Mucosa of rectum (tissue), 2 donors: ENCODE results near the gene CEP112.

Source experiments
- H3K27ac ChIP-seq, 2 donors: one replicate each; pipeline ENCODE4 v1.7.0; 2013; ENCODE audit warnings: inconsistent platforms in 2 of 2, low read depth in 2 of 2, low read length in 2 of 2
- H3K27me3 ChIP-seq, 2 donors: one replicate each; pipeline ENCODE4 v1.7.0; 2013; ENCODE audit warnings: low read length in 2 of 2; ENCODE audit not compliant: control insufficient read depth in 2 of 2, insufficient read depth in 2 of 2
- H3K36me3 ChIP-seq, 2 donors: one replicate each; pipeline ENCODE4 v1.7.0; 2013; ENCODE audit warnings: low read length in 2 of 2; ENCODE audit not compliant: control insufficient read depth in 2 of 2, insufficient read depth in 2 of 2
- H3K4me1 ChIP-seq, 2 donors: one replicate each; pipeline ENCODE4 v1.7.0; 2013; ENCODE audit warnings: low read length in 2 of 2, mild to moderate bottlenecking in 1 of 2; ENCODE audit not compliant: control insufficient read depth in 2 of 2, insufficient read depth in 2 of 2
- H3K4me3 ChIP-seq, 2 donors: one replicate each; pipeline ENCODE4 v1.7.0; 2013; ENCODE audit warnings: low read length in 2 of 2
- H3K9ac ChIP-seq, 2 donors: one replicate each; pipeline ENCODE4 v1.7.0; 2013; ENCODE audit warnings: low read length in 2 of 2, low read depth in 1 of 2, mild to moderate bottlenecking in 1 of 2
- H3K9me3 ChIP-seq, 2 donors: one replicate each; pipeline ENCODE4 v1.7.0; 2013; ENCODE audit warnings: low read length in 2 of 2; ENCODE audit not compliant: control insufficient read depth in 2 of 2
- donor health status: healthy.
- donor health status: Normal muscosa, but diverticular disease.

CEP112 gene

GRCh38 chr17:65947831-65948230 lies 244.1 kb downstream of the CEP112 start:
- H3K9ac ChIP-seq, result no peak overlapping the region
- no peak overlapping the region for H3K27ac ChIP-seq
- H3K4me3 ChIP-seq, result no peak overlapping the region
- no peaks in the 10 kb centered on the region for H3K27me3 ChIP-seq
- no peaks in the 10 kb centered on the region for H3K4me1 ChIP-seq
- H3K36me3 ChIP-seq, result no peaks in the 10 kb centered on the region
- no peaks in the 10 kb centered on the region for H3K9me3 ChIP-seq

DNA sequence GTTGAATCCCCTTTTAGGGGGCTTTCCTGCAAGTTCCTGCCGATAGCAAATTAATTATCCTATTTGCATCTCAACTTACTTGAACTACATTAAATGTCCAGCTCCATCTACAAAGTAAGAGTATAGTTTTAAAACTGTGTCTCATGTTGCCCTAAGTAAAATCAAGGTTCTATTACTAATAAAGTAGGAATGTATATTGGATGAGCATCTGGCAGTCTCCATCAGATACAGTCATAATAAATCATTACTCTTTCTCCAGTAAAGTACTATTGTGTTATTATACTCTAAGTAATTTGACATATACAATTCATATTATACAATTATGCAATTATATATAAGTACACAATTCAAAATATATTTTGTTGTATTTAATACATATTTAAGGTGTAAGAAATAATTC lies 249.3 kb downstream of the CEP112 start:
- no peaks in the 10 kb centered on the region for H3K36me3 ChIP-seq
- H3K27ac ChIP-seq, result no peak overlapping the region
- no peaks in the 10 kb centered on the region for H3K9me3 ChIP-seq
- H3K4me3 ChIP-seq, result no peak overlapping the region
- no peaks in the 10 kb centered on the region for H3K4me1 ChIP-seq
- no peaks in the 10 kb centered on the region for H3K27me3 ChIP-seq
- H3K9ac ChIP-seq, result no peak overlapping the region

GRCh38 chr17:65941356-65941899 lies 250.5 kb downstream of the CEP112 start:
- no peaks in the 10 kb centered on the region for H3K27me3 ChIP-seq
- no peaks in the 10 kb centered on the region for H3K36me3 ChIP-seq
- no peak overlapping the region for H3K4me3 ChIP-seq
- H3K27ac ChIP-seq, result no peak overlapping the region
- no peaks in the 10 kb centered on the region for H3K4me1 ChIP-seq
- no peak overlapping the region for H3K9ac ChIP-seq
- no peaks in the 10 kb centered on the region for H3K9me3 ChIP-seq

DNA sequence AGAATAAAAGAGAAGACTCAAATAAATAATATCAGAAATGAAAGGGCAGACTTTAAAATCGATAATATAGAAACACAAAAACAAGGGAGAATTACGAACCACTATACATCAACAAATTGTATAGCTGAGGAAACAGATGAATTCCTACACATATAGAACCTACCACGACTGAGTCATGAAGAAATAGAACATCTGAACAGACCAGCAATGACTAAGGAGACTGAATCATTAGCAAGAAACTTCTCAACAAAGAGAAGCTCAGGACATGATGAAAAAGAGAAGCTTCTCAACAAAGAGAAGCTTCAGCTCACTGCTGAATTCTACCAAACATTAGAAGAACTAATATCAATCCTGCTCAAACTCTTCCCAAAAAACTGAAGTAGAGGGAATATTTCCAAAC lies 255.9 kb downstream of the CEP112 start:
- H3K4me1 ChIP-seq, result no peaks in the 10 kb centered on the region
- no peak overlapping the region for H3K27ac ChIP-seq
- no peaks in the 10 kb centered on the region for H3K9me3 ChIP-seq
- no peak overlapping the region for H3K9ac ChIP-seq
- H3K36me3 ChIP-seq, result no peaks in the 10 kb centered on the region
- H3K4me3 ChIP-seq, result no peak overlapping the region
- H3K27me3 ChIP-seq, result no peaks in the 10 kb centered on the region

DNA sequence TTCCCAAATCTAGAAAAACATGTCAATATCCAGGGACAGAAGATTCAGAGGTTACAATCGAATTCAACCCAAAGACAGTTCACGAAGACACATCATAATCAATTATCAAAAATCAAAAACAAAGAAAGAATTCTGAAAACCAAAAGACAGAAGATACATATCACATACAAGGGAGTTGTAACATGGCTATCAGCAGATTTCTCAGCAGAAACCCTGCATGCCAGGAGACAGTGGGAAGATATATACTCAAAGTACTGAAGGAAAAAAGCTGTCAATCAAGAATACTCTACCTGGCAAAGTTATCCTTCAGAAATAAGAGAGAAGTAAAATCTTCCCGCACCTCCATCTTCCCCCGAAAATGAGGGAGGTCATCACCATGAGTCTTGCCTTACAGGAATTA lies 258.6 kb downstream of the CEP112 start:
- no peak overlapping the region for H3K4me3 ChIP-seq
- H3K4me1 ChIP-seq, result no peaks in the 10 kb centered on the region
- H3K36me3 ChIP-seq, result no peaks in the 10 kb centered on the region
- no peak overlapping the region for H3K27ac ChIP-seq
- no peak overlapping the region for H3K9ac ChIP-seq
- no peaks in the 10 kb centered on the region for H3K9me3 ChIP-seq
- H3K27me3 ChIP-seq, result no peaks in the 10 kb centered on the region

- Histone ChIP-seq H3K4me1 (no peaks in the 10 kb centered on the region), H3K27ac (no peak overlapping the region), H3K4me3 (no peak overlapping the region), H3K36me3 (no peaks in the 10 kb centered on the region), H3K9me3 (no peaks in the 10 kb centered on the region), H3K27me3 (no peaks in the 10 kb centered on the region), H3K9ac (no peak overlapping the region)
These were observed 260.4 kb downstream of the CEP112 start for GRCh38 chr17:65931246-65932149.

- no peak overlapping the region for H3K4me3 ChIP-seq
- no peaks in the 10 kb centered on the region for H3K9me3 ChIP-seq
- no peaks in the 10 kb centered on the region for H3K4me1 ChIP-seq
These were observed 261.7 kb downstream of the CEP112 start for GRCh38 chr17:65930140-65930730.

GRCh38 chr17:65926599-65926998 lies 265.3 kb downstream of the CEP112 start:
- no peak overlapping the region for H3K4me3 ChIP-seq
- no peaks in the 10 kb centered on the region for H3K36me3 ChIP-seq
- H3K27ac ChIP-seq, result no peak overlapping the region
- H3K9ac ChIP-seq, result no peak overlapping the region
- H3K9me3 ChIP-seq, result no peaks in the 10 kb centered on the region
- H3K27me3 ChIP-seq, result no peaks in the 10 kb centered on the region
- no peaks in the 10 kb centered on the region for H3K4me1 ChIP-seq

More at GRCh38 chr17:65930140-65930730, 261.7 kb downstream of the CEP112 start:
- no peak overlapping the region for H3K27ac ChIP-seq
- no peaks in the 10 kb centered on the region for H3K36me3 ChIP-seq
- no peaks in the 10 kb centered on the region for H3K27me3 ChIP-seq
- H3K9ac ChIP-seq, result no peak overlapping the region

- no peak overlapping the region for H3K9ac ChIP-seq
- H3K36me3 ChIP-seq, result no peaks in the 10 kb centered on the region
- no peaks in the 10 kb centered on the region for H3K27me3 ChIP-seq
- no peaks in the 10 kb centered on the region for H3K9me3 ChIP-seq
- no peak overlapping the region for H3K27ac ChIP-seq
- peaks cover 0 to 3% of the 10 kb centered on the region in 2 donors for H3K4me1 ChIP-seq
- H3K4me3 ChIP-seq, result no peak overlapping the region
These were observed 266.2 kb downstream of the CEP112 start for GRCh38 chr17:65925606-65926307.

GRCh38 chr17:65920996-65921395 lies 270.9 kb downstream of the CEP112 start:
- H3K4me1 ChIP-seq, result peaks cover 0 to 3% of the 10 kb centered on the region in 2 donors
- no peaks in the 10 kb centered on the region for H3K9me3 ChIP-seq
- no peaks in the 10 kb centered on the region for H3K36me3 ChIP-seq
- H3K4me3 ChIP-seq, result no peak overlapping the region
- no peak overlapping the region for H3K27ac ChIP-seq
- H3K27me3 ChIP-seq, result no peaks in the 10 kb centered on the region
- H3K9ac ChIP-seq, result no peak overlapping the region
